SK-N-SH (cell line): ENCODE measurements around the gene MAP4K4. TPM values are rescaled to one million over a fixed set of nuclear protein-coding genes. Genes with fewer than 3 reads are reported as not detected.

Experiments
- CTCF ChIA-PET: fragments of 300-600, 350-600 bp; formaldehyde crosslinking; extraction: SDS; loops from one replicate; lab custom pipeline; 2021; lab: Yijun Ruan, JAX
- POLR2A ChIA-PET: fragments of 350-600 bp; sonication (Branson Sonifier 250); formaldehyde crosslinking; extraction: SDS; loops from one replicate; lab custom pipeline; 2020; ENCODE audit warnings: antibody characterized with exemption, inconsistent platforms; lab: Yijun Ruan, JAX
- DNase-seq: peaks from one replicate; pipeline ENCODE4 v3.0.0; 2012
- H2AFZ ChIP-seq: fragments of 200-600 bp; sonication (generic); 2 replicates; pipeline ENCODE4 v1.8.1; 2016; ENCODE audit warnings: antibody characterized with exemption, mild to moderate bottlenecking, low read depth
- H3F3A ChIP-seq: fragments of 200-600 bp; sonication (generic); replicated peaks from 2 replicates; pipeline ENCODE3; 2016; ENCODE audit warnings: antibody characterized with exemption, mild to moderate bottlenecking; ENCODE audit not compliant: insufficient read depth
- H3K27ac ChIP-seq, 2 experiments: fragments of 200-500 bp in 1 of 2; fragments of 200-600 bp in 1 of 2; sonication (Bioruptor generic) in 1 of 2; sonication (generic), shearing (Covaris generic) in 1 of 2; 2 replicates each; pipeline versions ENCODE4 v1.5.1 to v1.6.1; 2014 to 2016; ENCODE audit warnings: low read depth in 2 of 2, inconsistent platforms in 1 of 2, low read length in 1 of 2, mild to moderate bottlenecking in 1 of 2, mixed read lengths in 1 of 2
- H3K27me3 ChIP-seq: fragments of 200-600 bp; sonication (generic), shearing (Covaris generic); 2 replicates; pipeline ENCODE4 v1.6.1; 2016; ENCODE audit warnings: mixed run types; ENCODE audit not compliant: insufficient read depth
- H3K36me3 ChIP-seq, 2 experiments: fragments of 200-500 bp in 1 of 2; fragments of 200-600 bp in 1 of 2; sonication (Bioruptor generic) in 1 of 2; sonication (generic) in 1 of 2; replicated peaks in 1 of 2; 2 replicates each; pipeline versions ENCODE3 to v1.5.1; 2014 to 2016; ENCODE audit warnings: low read length in 1 of 2, mild to moderate bottlenecking in 1 of 2; ENCODE audit not compliant: insufficient read depth in 2 of 2, control insufficient read depth in 1 of 2
- H3K4me1 ChIP-seq, 2 experiments: fragments of 200-500 bp in 1 of 2; fragments of 200-600 bp in 1 of 2; sonication (Bioruptor generic) in 1 of 2; sonication (generic), shearing (Covaris generic) in 1 of 2; 2 replicates each; pipeline versions ENCODE4 v1.5.1 to v1.6.1; 2014 to 2016; ENCODE audit warnings: low read depth in 1 of 2, low read length in 1 of 2, mixed run types in 1 of 2; ENCODE audit not compliant: insufficient read depth in 2 of 2, control insufficient read depth in 1 of 2
- H3K4me2 ChIP-seq: fragments of 200-600 bp; sonication (generic), shearing (Covaris generic); 2 replicates; pipeline ENCODE4 v1.6.1; 2017; ENCODE audit warnings: mixed run types
- H3K4me3 ChIP-seq, 2 experiments: fragments of 200-500 bp in 1 of 2; fragments of 200-600 bp in 1 of 2; sonication (Bioruptor generic) in 1 of 2; sonication (generic), shearing (Covaris generic) in 1 of 2; 2 replicates each; pipeline versions ENCODE4 v1.5.1 to v1.8.1; 2014 to 2016; ENCODE audit warnings: low read depth in 2 of 2, inconsistent platforms in 1 of 2, low read length in 1 of 2, mild to moderate bottlenecking in 1 of 2, mixed read lengths in 1 of 2, moderate library complexity in 1 of 2
- H3K79me2 ChIP-seq: fragments of 200-600 bp; sonication (generic); 2 replicates; pipeline ENCODE4 v1.8.1; 2017; ENCODE audit warnings: mild to moderate bottlenecking; ENCODE audit not compliant: insufficient read depth
- H3K9ac ChIP-seq: fragments of 200-600 bp; sonication (generic); 2 replicates; pipeline ENCODE4 v1.6.1; 2017; ENCODE audit warnings: mixed run types
- H3K9me2 ChIP-seq: fragments of 200-600 bp; sonication (generic); 2 replicates; pipeline ENCODE4 v1.6.1; 2017; ENCODE audit warnings: mixed run types
- H3K9me3 ChIP-seq: fragments of 200-600 bp; sonication (generic); 2 replicates; pipeline ENCODE4 v1.6.1; 2017; ENCODE audit warnings: mixed run types, mild to moderate bottlenecking, moderate library complexity
- H4K20me1 ChIP-seq: fragments of 200-600 bp; sonication (generic); 2 replicates; pipeline ENCODE4 v1.6.1; 2017; ENCODE audit warnings: mild to moderate bottlenecking, mixed run types; ENCODE audit not compliant: insufficient read depth
- FOSL2 ChIP-seq: IDR thresholded peaks from 2 replicates; pipeline ENCODE4 v1.4.0; 2012; ENCODE audit warnings: low read depth, mild to moderate bottlenecking, moderate library complexity, borderline replicate concordance
- GABPA ChIP-seq: IDR thresholded peaks from 2 replicates; pipeline ENCODE4 v1.4.0; 2012; ENCODE audit warnings: low read depth, mild to moderate bottlenecking
- MEF2A ChIP-seq: IDR thresholded peaks from 2 replicates; pipeline ENCODE4 v1.4.0; 2012; ENCODE audit warnings: low read depth, borderline replicate concordance
- MXI1 ChIP-seq: IDR thresholded peaks from 2 replicates; pipeline ENCODE4 v1.6.1; 2012; ENCODE audit warnings: mild to moderate bottlenecking, low read depth, low read length, improper control_type of control experiment
- PBX3 ChIP-seq: IDR thresholded peaks from 2 replicates; pipeline ENCODE4; 2012
- TCF12 ChIP-seq: IDR thresholded peaks from 2 replicates; pipeline ENCODE4 v1.4.0; 2012
- USF2 ChIP-seq: fragments of 150-350 bp; IDR thresholded peaks from 2 replicates; pipeline ENCODE4 v1.6.1; 2017; ENCODE audit warnings: antibody characterized with exemption, low read length, low read depth, borderline replicate concordance
- YY1 ChIP-seq: IDR thresholded peaks from 2 replicates; pipeline ENCODE4 v1.4.0; 2012; ENCODE audit warnings: low read depth, mild to moderate bottlenecking
- ZBTB33 ChIP-seq: IDR thresholded peaks from 2 replicates; pipeline ENCODE4 v1.4.0; 2012; ENCODE audit warnings: low read depth, borderline replicate concordance
- WGBS: methylation state at CpG from one replicate; pipeline ENCODE4 v1.1.6; 2017; ENCODE audit warnings: low lambda C conversion rate; 5-methylcytosine and 5-hydroxymethylcytosine counted together
- polyA plus RNA-seq, 3 experiments: library from polyadenylated mRNA; depleted of rRNA; stranded (reverse); fragments of >200 nt; gene quantifications; 2 replicates each; pipeline ENCODE4 v1.2.3, GENCODE V29; 2012

The MAP4K4 gene
- polyA plus RNA-seq, 1 of the 3 experiments (the other 2 are of a cell fraction), result 72.9 TPM

- no peaks in the 10 kb centered on the region for H3K27me3 ChIP-seq
- no peaks in the 10 kb centered on the region for H3K9me3 ChIP-seq
- H3K4me3 ChIP-seq, result no peak overlapping the region
- H3K9ac ChIP-seq, result no peak overlapping the region
- H3K79me2 ChIP-seq, result peaks cover 100% of the 10 kb centered on the region
- H3K4me2 ChIP-seq, result no peak overlapping the region
- TF ChIP-seq MXI1 (peak; percentile 39; the same call in 1 of the 2 replicates), PBX3 (no peak)
- DNase-seq, result no peak
- H3K27ac ChIP-seq, result peak overlapping the region in 1 of 2 experiments; percentile 40; a peak in 1 of 4 replicates
- CTCF ChIA-PET, result interaction anchor here (0.7 to 2.8 kb wide), 7 partner anchors 11 to 363 kb away, joined by 3 to 13 read pairs (median 5); no protein-coding TSS in a partner anchor
- POLR2A ChIA-PET, result no interaction called here
- peaks cover 3% of the 10 kb centered on the region for H3F3A ChIP-seq
- H4K20me1 ChIP-seq, result peaks cover 99% of the 10 kb centered on the region
- WGBS, result 65% methylated on average over 6 of the region's 6 CpGs
- H3K9me2 ChIP-seq, result no peaks in the 10 kb centered on the region
- peaks cover 24 to 26% of the 10 kb centered on the region in 2 experiments for H3K4me1 ChIP-seq
- no peak overlapping the region for H2AFZ ChIP-seq
- H3K36me3 ChIP-seq, result no peaks in the 10 kb centered on the region
These were observed 84.4 kb downstream of the MAP4K4 start for GRCh38 chr2:101781791-101782426.

- TF ChIP-seq GABPA (no peak), TCF12 (no peak), YY1 (no peak), FOSL2 (no peak), USF2 (no peak), ZBTB33 (no peak), MEF2A (no peak)
These were observed 84.9 kb downstream of the MAP4K4 start for GRCh38 chr2:101782427-101782792.

More at GRCh38 chr2:101782427-101782792, 84.9 kb downstream of the MAP4K4 start:
- Histone ChIP-seq H3K9me2 (no peaks in the 10 kb centered on the region), H3K4me1 (peaks cover 21 to 28% of the 10 kb centered on the region in 2 experiments), H2AFZ (no peak overlapping the region), H3K27ac (no peak overlapping the region; a peak in 1 of 4 replicates), H3K79me2 (peaks cover 100% of the 10 kb centered on the region), H3K9me3 (no peaks in the 10 kb centered on the region), H3K36me3 (no peaks in the 10 kb centered on the region), H3K4me2 (no peak overlapping the region), H3K27me3 (no peaks in the 10 kb centered on the region), H4K20me1 (peaks cover 99% of the 10 kb centered on the region), H3K4me3 (no peak overlapping the region), H3F3A (peaks cover 3% of the 10 kb centered on the region), H3K9ac (no peak overlapping the region)
- WGBS, result 96% methylated on average over 5 of the region's 5 CpGs
- ChIA-PET POLR2A (no interaction called here), CTCF (interaction anchor here (1.1 to 2.8 kb wide), 5 partner anchors 11 to 364 kb away, joined by 3 to 13 read pairs (median 7); no protein-coding TSS in a partner anchor)
- DNase-seq, result no peak
